Ovary (tissue), 9 donors: Measurements from ENCODE around the gene BAIAP3. TPM values are rescaled to one million over a fixed set of nuclear protein-coding genes. Genes with fewer than 3 reads are reported as not detected.
"Not testable (repeated sequence)": the region's sequence is repeated elsewhere in the genome, so short reads cannot be mapped to it uniquely, and the experiment has no call there.

Experiments
- DNase-seq, 5 donors: peaks; one replicate each; pipeline ENCODE4 v3.0.0-alpha.2; 2019 to 2020
- H3K27ac ChIP-seq, 2 donors: fragments of 200-600 bp; one replicate each; pipeline versions ENCODE4 v1.5.1 to v1.8.0; 2019 to 2022
- H3K27me3 ChIP-seq: fragments of 200-600 bp; one replicate; pipeline ENCODE4 v1.8.0; 2022
- H3K36me3 ChIP-seq: fragments of 200-600 bp; sonication (generic); one replicate; pipeline ENCODE4 v1.5.1; 2019
- H3K4me1 ChIP-seq: one replicate; pipeline ENCODE4 v1.8.1; 2013; ENCODE audit warnings: mild to moderate bottlenecking, moderate library complexity; ENCODE audit not compliant: insufficient read depth
- H3K4me3 ChIP-seq: fragments of 200-600 bp; sonication (generic); one replicate; pipeline ENCODE4 v1.5.1; 2017
- H3K9me3 ChIP-seq, 2 donors: fragments of 200-600 bp in 1 of 2; sonication (generic) in 1 of 2; one replicate each; pipeline versions ENCODE4 v1.5.1 to v1.8.1; 2013 to 2019; ENCODE audit warnings: mild to moderate bottlenecking in 1 of 2, moderate library complexity in 1 of 2
- CTCF ChIP-seq, 3 donors: fragments of 450-650 bp in 2 of 3; fragments of 200-600 bp in 1 of 3; IDR thresholded peaks; one replicate each; pipeline versions ENCODE4 v1.5.1 to v1.8.0; 2016 to 2022; ENCODE audit warnings: antibody characterized with exemption in 3 of 3, mild to moderate bottlenecking in 1 of 3
- EP300 ChIP-seq: sonication (generic); formaldehyde crosslinking; IDR thresholded peaks from one replicate; pipeline ENCODE4 v1.6.1; 2017; ENCODE audit warnings: antibody characterized with exemption
- POLR2A ChIP-seq: fragments of 450-650 bp; IDR thresholded peaks from one replicate; pipeline ENCODE4 v1.6.1; 2017; ENCODE audit warnings: antibody characterized with exemption, mild to moderate bottlenecking, moderate library complexity
- WGBS, 3 donors: extraction: QIAGEN DNeasy Blood & Tissue Kit in 1 of 3; methylation state at CpG; one replicate each; pipeline versions ENCODE4 v1.1.5 to v1.1.7; 2013 to 2017; 5-methylcytosine and 5-hydroxymethylcytosine counted together
- intact Hi-C, 4 donors: fragments of 100-400 bp; cut with DNase I; formaldehyde crosslinking; loops; one replicate each; pipeline versions ENCODE4 v1.11.0 to v1.15.1; 2022 to 2023
- polyA plus RNA-seq, 2 donors: library from polyadenylated mRNA; stranded (reverse); fragments of 200-250 nt in 1 of 2; fragments of 350-450 nt in 1 of 2; fragmentation: Illumina TruSeq in 1 of 2; extraction: RNeasy Lipid Tissue Mini Kit (QIAGEN cat#74804) in 1 of 2; gene quantifications; one replicate each; pipeline ENCODE4 v1.2.3, GENCODE V29; 2013 to 2014
- total RNA-seq, 7 donors: library from RNA; depleted of rRNA in 2 of 7; stranded (reverse); fragments of >200 nt in 2 of 7; fragmentation: NEBNext Ultra II Directional in 3 of 7; extraction: Animal tissue kit (Norgen Biotek cat#: 25700) in 3 of 7; gene quantifications; one replicate each; pipeline versions ENCODE4 v1.1.0 to v1.2.4, GENCODE V29; 2016 to 2023
- donor health status: DM: no; HTN: no; CAD: no; lungs with moderate emphysema.
- donor health status: DM: no; HTN: no; CAD: no.
- donor health status: Bipolar disorder and iron deficiency.
- donor health status: DM: yes; HTN: yes; CAD: no.
- donor health status: DM: no; HTN: no; CAD: no.
- donor health status: DM: yes; HTN: yes; CAD: no.

The BAIAP3 gene
- total and polyA plus RNA-seq, 9 donors = 0.25 to 26.1 (median 1.2) TPM

- Histone ChIP-seq H3K27me3 (peaks cover 3% of the 10 kb centered on the region), H3K27ac (no peak overlapping the region), H3K4me3 (no peak overlapping the region), H3K9me3 (no peaks in the 10 kb centered on the region), H3K36me3 (no peaks in the 10 kb centered on the region), H3K4me1 (no peaks in the 10 kb centered on the region)
- TF ChIP-seq CTCF (IDR thresholded peaks at IDR 0.05) (no peak), EP300 (no peak), POLR2A (no peak)
- intact Hi-C loops = no loop called here
- WGBS, 3 donors = 15 to 35% (median 21%) methylated on average over 17 to 22 of the region's 22 CpGs
- DNase-seq = no peak
Measured at GRCh38 chr16:1290063-1290501, 43.4 kb upstream of the BAIAP3 start.

GRCh38 chr16:1290860-1291575, 42.4 kb upstream of the BAIAP3 start:
- H3K4me1 ChIP-seq = no peaks in the 10 kb centered on the region
- no peak overlapping the region for H3K4me3 ChIP-seq
- H3K27ac ChIP-seq = no peak overlapping the region
- 32 to 43% (median 42%) methylated on average over 29 of the region's 29 CpGs for WGBS, 3 donors
- intact Hi-C loops = no loop called here
- H3K36me3 ChIP-seq = no peaks in the 10 kb centered on the region
- DNase-seq = no peak
- H3K27me3 ChIP-seq = peaks cover 3% of the 10 kb centered on the region
- no peak for TF ChIP-seq CTCF (IDR thresholded peaks at IDR 0.05)
- no peak for TF ChIP-seq POLR2A
- no peak for TF ChIP-seq EP300
- H3K9me3 ChIP-seq = no peaks in the 10 kb centered on the region

- WGBS, 3 donors = 9 to 11% (median 11%) methylated on average over 17 of the region's 17 CpGs
- no peak for DNase-seq
Measured at GRCh38 chr16:1291576-1291974, 41.9 kb upstream of the BAIAP3 start.

GRCh38 chr16:1292208-1292607, 41.2 kb upstream of the BAIAP3 start:
- 68 to 74% (median 70%) methylated on average over 6 of the region's 6 CpGs for WGBS, 3 donors
- H3K4me1 ChIP-seq, H3K9me3 ChIP-seq, H3K27ac ChIP-seq, intact Hi-C loops, DNase-seq, H3K27me3 ChIP-seq, H3K4me3 ChIP-seq, H3K36me3 ChIP-seq: not testable (repeated sequence)

More at GRCh38 chr16:1291576-1291974, 41.9 kb upstream of the BAIAP3 start:
- H3K4me3 ChIP-seq = no peak overlapping the region
- H3K27ac ChIP-seq = no peak overlapping the region
- no peaks in the 10 kb centered on the region for H3K4me1 ChIP-seq
- no peaks in the 10 kb centered on the region for H3K36me3 ChIP-seq
- peaks cover 3% of the 10 kb centered on the region for H3K27me3 ChIP-seq
- intact Hi-C loops = no loop called here
- H3K9me3 ChIP-seq = no peaks in the 10 kb centered on the region
- TF ChIP-seq EP300 (no peak), CTCF (IDR thresholded peaks at IDR 0.05) (no peak), POLR2A (no peak)

- H3K4me1 ChIP-seq, H3K27ac ChIP-seq, intact Hi-C loops, H3K27me3 ChIP-seq, H3K36me3 ChIP-seq, H3K9me3 ChIP-seq, H3K4me3 ChIP-seq, DNase-seq: not testable (repeated sequence)
- WGBS, 3 donors = 73 to 79% (median 76%) methylated on average over 8 of the region's 8 CpGs
Measured at GRCh38 chr16:1292808-1293207, 40.6 kb upstream of the BAIAP3 start.
